Measurements from ENCODE around the gene GP9.
"Not testable (repeated sequence)": the region's sequence is repeated elsewhere in the genome, so short reads cannot be mapped to it uniquely, and the experiment has no call there.

GP9 gene

GRCh38 chr3:129111076-129111780 is 50.6 kb downstream of the GP9 start:
- DNase-seq (ENCODE audit: low read depth in 1 of 2, low spot score in 1 of 2) = not testable (repeated sequence)
